Gastrocnemius medialis (tissue), 4 donors: ENCODE data around the gene ISM2.

ENCODE experiments used
- CTCF ChIP-seq, 5 experiments: fragments of 450-650 bp in 3 of 5; fragments of 200-600 bp in 2 of 5; sonication (generic) in 2 of 5; IDR thresholded peaks in 4 of 5; conservative IDR thresholded peaks in 1 of 5; 1 replicate in 4 of 5; 2 replicates in 1 of 5; pipeline ENCODE4 v1.5.1; 2016 to 2019; ENCODE audit warnings: antibody characterized with exemption in 5 of 5, mild to moderate bottlenecking in 3 of 5, moderate library complexity in 3 of 5
- POLR2A ChIP-seq, 2 donors: fragments of 450-650 bp; IDR thresholded peaks; one replicate each; pipeline ENCODE4 v1.6.1; 2017; ENCODE audit warnings: antibody characterized with exemption in 2 of 2, mild to moderate bottlenecking in 2 of 2, moderate library complexity in 2 of 2

- no peak for TF ChIP-seq CTCF (IDR thresholded peaks at IDR 0.05 in 4 of 5, conservative IDR thresholded peaks at IDR 0.05 in 1 of 5)
- no peak for TF ChIP-seq POLR2A (IDR thresholded peaks at IDR 0.05)
Measured at GRCh38 chr14:77478029-77478428, 20.6 kb downstream of the ISM2 start.
